ENCODE data around the gene EPC1. TPM values are rescaled to one million over a fixed set of nuclear protein-coding genes. Genes with fewer than 3 reads are reported as not detected.
"Not testable (repeated sequence)": the region's sequence is repeated elsewhere in the genome, so short reads cannot be mapped to it uniquely, and the experiment has no call there.

EPC1 gene
- total RNA-seq, 2 donors from 2014 or later = 40.2 to 48.5 TPM

GRCh38 chr10:32253821-32254220 is 93.1 kb downstream of the EPC1 start:
- Histone ChIP-seq H3K9me3 (no peaks in the 10 kb centered on the region), H3K4me1 (ENCODE audit: control insufficient read depth in 1 of 2, low read depth in 2 of 2) (no peaks in the 10 kb centered on the region), H3K36me3 (no peaks in the 10 kb centered on the region), H3K27me3 (replicated peaks; ENCODE audit: insufficient read depth) (no peaks in the 10 kb centered on the region), H3K4me3 (no peak overlapping the region), H3K27ac (no peak overlapping the region)
- ATAC-seq (ENCODE audit: insufficient number of reproducible peaks, low FRiP score, low read depth) (no peak), DNase-seq (ENCODE audit: low spot score) (no peak)
- no peak for TF ChIP-seq CTCF (IDR thresholded peaks at IDR 0.05)

GRCh38 chr10:32253276-32253675 is 93.7 kb downstream of the EPC1 start:
- Histone ChIP-seq H3K27ac (no peak overlapping the region), H3K4me1 (ENCODE audit: control insufficient read depth in 1 of 2, low read depth in 2 of 2) (no peaks in the 10 kb centered on the region), H3K9me3 (no peaks in the 10 kb centered on the region), H3K36me3 (no peaks in the 10 kb centered on the region), H3K27me3 (replicated peaks; ENCODE audit: insufficient read depth) (no peaks in the 10 kb centered on the region), H3K4me3 (no peak overlapping the region)
- no peak for TF ChIP-seq CTCF (IDR thresholded peaks at IDR 0.05)
- ATAC-seq (ENCODE audit: insufficient number of reproducible peaks, low FRiP score, low read depth) (no peak), DNase-seq (ENCODE audit: low spot score) (no peak)

- H3K36me3 ChIP-seq; H3K9me3 ChIP-seq; H3K4me3 ChIP-seq; H3K4me1 ChIP-seq (ENCODE audit: control insufficient read depth in 1 of 2, low read depth in 2 of 2); ATAC-seq (ENCODE audit: insufficient number of reproducible peaks, low FRiP score, low read depth); H3K27me3 ChIP-seq (replicated peaks; ENCODE audit: insufficient read depth); DNase-seq (ENCODE audit: low spot score); H3K27ac ChIP-seq: not testable (repeated sequence)
Observed at GRCh38 chr10:32250489-32250888, 96.5 kb downstream of the EPC1 start.

- Histone ChIP-seq H3K27me3 (replicated peaks; ENCODE audit: insufficient read depth) (no peaks in the 10 kb centered on the region), H3K4me1 (ENCODE audit: control insufficient read depth in 1 of 2, low read depth in 2 of 2) (no peaks in the 10 kb centered on the region), H3K36me3 (no peaks in the 10 kb centered on the region), H3K27ac (no peak overlapping the region), H3K4me3 (no peak overlapping the region), H3K9me3 (no peaks in the 10 kb centered on the region)
- ATAC-seq (ENCODE audit: insufficient number of reproducible peaks, low FRiP score, low read depth) (no peak), DNase-seq (ENCODE audit: low spot score) (no peak)
- TF ChIP-seq CTCF (IDR thresholded peaks at IDR 0.05) = no peak
Observed at GRCh38 chr10:32246685-32247084, 100.3 kb downstream of the EPC1 start.

- Histone ChIP-seq H3K27ac (no peak overlapping the region), H3K4me1 (ENCODE audit: control insufficient read depth in 1 of 2, low read depth in 2 of 2) (no peaks in the 10 kb centered on the region), H3K36me3 (no peaks in the 10 kb centered on the region), H3K9me3 (no peaks in the 10 kb centered on the region), H3K4me3 (no peak overlapping the region), H3K27me3 (replicated peaks; ENCODE audit: insufficient read depth) (no peaks in the 10 kb centered on the region)
- ATAC-seq (ENCODE audit: insufficient number of reproducible peaks, low FRiP score, low read depth) (no peak), DNase-seq (ENCODE audit: low spot score) (no peak)
- no peak for TF ChIP-seq CTCF (IDR thresholded peaks at IDR 0.05)
Observed at GRCh38 chr10:32245760-32246159, 101.2 kb downstream of the EPC1 start.

GRCh38 chr10:32244421-32245207 is 102.3 kb downstream of the EPC1 start:
- no peaks in the 10 kb centered on the region for H3K36me3 ChIP-seq
- TF ChIP-seq CTCF (IDR thresholded peaks at IDR 0.05) = no peak
- no peaks in the 10 kb centered on the region for H3K4me1 ChIP-seq (ENCODE audit: control insufficient read depth in 1 of 2, low read depth in 2 of 2)
- no peak overlapping the region for H3K27ac ChIP-seq
- no peak for DNase-seq (ENCODE audit: low spot score)
- ATAC-seq (ENCODE audit: insufficient number of reproducible peaks, low FRiP score, low read depth) = no peak
- no peaks in the 10 kb centered on the region for H3K27me3 ChIP-seq (replicated peaks; ENCODE audit: insufficient read depth)
- no peak overlapping the region for H3K4me3 ChIP-seq
- H3K9me3 ChIP-seq = no peaks in the 10 kb centered on the region

All from thoracic aorta (tissue), 2 donors.